IPS-18c (cell line): ENCODE results near the gene CLDN2.

Experiments used
- H3K4me3 ChIP-seq: 2 replicates; pipeline ENCODE4 v1.7.0; 2013; ENCODE audit warnings: low read depth, mild to moderate bottlenecking, low read length, moderate library complexity; ENCODE audit not compliant: insufficient read depth
- H3K9me3 ChIP-seq: one replicate; pipeline ENCODE4 v1.6.1; 2013; ENCODE audit warnings: mild to moderate bottlenecking, low read length, moderate library complexity; ENCODE audit not compliant: control insufficient read depth, insufficient read depth

The CLDN2 gene

GRCh38 chrX:106905064-106905708, 15.0 kb upstream of the CLDN2 start:
- Histone ChIP-seq H3K9me3 (no peaks in the 10 kb centered on the region), H3K4me3 (no peak overlapping the region)

GRCh38 chrX:106906361-106906760, 13.8 kb upstream of the CLDN2 start:
- Histone ChIP-seq H3K9me3 (no peaks in the 10 kb centered on the region), H3K4me3 (no peak overlapping the region)

GRCh38 chrX:106912864-106913263, 7.3 kb upstream of the CLDN2 start:
- H3K9me3 ChIP-seq, result no peaks in the 10 kb centered on the region

GRCh38 chrX:106917830-106918500, 2.2 kb upstream of the CLDN2 start:
- Histone ChIP-seq H3K9me3 (no peaks in the 10 kb centered on the region), H3K4me3 (no peak overlapping the region)

More at GRCh38 chrX:106912864-106913263, 7.3 kb upstream of the CLDN2 start:
- H3K4me3 ChIP-seq, result no peak overlapping the region

GRCh38 chrX:106921637-106922036, 1.4 kb downstream of the CLDN2 start:
- H3K9me3 ChIP-seq, result peaks cover 2% of the 10 kb centered on the region
- no peak overlapping the region for H3K4me3 ChIP-seq

GRCh38 chrX:106927023-106927422, 6.8 kb downstream of the CLDN2 start:
- H3K9me3 ChIP-seq, result peaks cover 4% of the 10 kb centered on the region
- no peak overlapping the region for H3K4me3 ChIP-seq

- H3K4me3 ChIP-seq, result no peak overlapping the region
- peaks cover 4% of the 10 kb centered on the region for H3K9me3 ChIP-seq
These were observed 7.5 kb downstream of the CLDN2 start for GRCh38 chrX:106927700-106928099.

GRCh38 chrX:106928227-106928626, 8.0 kb downstream of the CLDN2 start:
- H3K4me3 ChIP-seq, result no peak overlapping the region
- H3K9me3 ChIP-seq, result peaks cover 4% of the 10 kb centered on the region

GRCh38 chrX:106931831-106932491, 11.8 kb downstream of the CLDN2 start:
- Histone ChIP-seq H3K4me3 (no peak overlapping the region), H3K9me3 (peaks cover 2% of the 10 kb centered on the region)

GRCh38 chrX:106932492-106932923, 12.3 kb downstream of the CLDN2 start:
- Histone ChIP-seq H3K4me3 (no peak overlapping the region), H3K9me3 (peaks cover 2% of the 10 kb centered on the region)

GRCh38 chrX:106932960-106933537, 12.8 kb downstream of the CLDN2 start:
- Histone ChIP-seq H3K9me3 (peaks cover 2% of the 10 kb centered on the region), H3K4me3 (no peak overlapping the region)

- no peak overlapping the region for H3K4me3 ChIP-seq
These were observed 13.3 kb downstream of the CLDN2 start for GRCh38 chrX:106933538-106933961.

GRCh38 chrX:106935175-106935574, 15.0 kb downstream of the CLDN2 start:
- H3K4me3 ChIP-seq, result no peak overlapping the region
- no peaks in the 10 kb centered on the region for H3K9me3 ChIP-seq

More at GRCh38 chrX:106933538-106933961, 13.3 kb downstream of the CLDN2 start:
- peaks cover 2% of the 10 kb centered on the region for H3K9me3 ChIP-seq

- Histone ChIP-seq H3K9me3 (no peaks in the 10 kb centered on the region), H3K4me3 (no peak overlapping the region)
These were observed 16.0 kb downstream of the CLDN2 start for GRCh38 chrX:106936246-106936645.

GRCh38 chrX:106939566-106939965, 19.4 kb downstream of the CLDN2 start:
- no peaks in the 10 kb centered on the region for H3K9me3 ChIP-seq

GRCh38 chrX:106940068-106940467, 19.9 kb downstream of the CLDN2 start:
- H3K9me3 ChIP-seq, result no peaks in the 10 kb centered on the region
- no peak overlapping the region for H3K4me3 ChIP-seq

More at GRCh38 chrX:106939566-106939965, 19.4 kb downstream of the CLDN2 start:
- H3K4me3 ChIP-seq, result no peak overlapping the region

- no peak overlapping the region for H3K4me3 ChIP-seq
- H3K9me3 ChIP-seq, result no peaks in the 10 kb centered on the region
These were observed 26.3 kb downstream of the CLDN2 start for GRCh38 chrX:106946464-106946863.

GRCh38 chrX:106948641-106949040, 28.4 kb downstream of the CLDN2 start:
- Histone ChIP-seq H3K4me3 (no peak overlapping the region), H3K9me3 (no peaks in the 10 kb centered on the region)
